ENCODE results near the gene BCLAF3.

BCLAF3 gene

GRCh38 chrX:19964017-19964710 is 26.7 kb downstream of the BCLAF3 start:
- DNase-seq, result no peak

- peak in 1 of 2 experiments; percentile 6 for DNase-seq
These were observed 29.9 kb downstream of the BCLAF3 start for GRCh38 chrX:19960913-19961312.

GRCh38 chrX:19958552-19959486 is 32.0 kb downstream of the BCLAF3 start:
- no peak for DNase-seq

- DNase-seq, result no peak
These were observed 33.9 kb downstream of the BCLAF3 start for GRCh38 chrX:19956923-19957322.

- no peak for DNase-seq
These were observed 34.6 kb downstream of the BCLAF3 start for GRCh38 chrX:19956306-19956705.

- no peak for DNase-seq
These were observed 35.6 kb downstream of the BCLAF3 start for GRCh38 chrX:19955306-19955705.

- DNase-seq, result no peak
These were observed 36.3 kb downstream of the BCLAF3 start for GRCh38 chrX:19954335-19955096.

GRCh38 chrX:19953145-19953544 is 37.7 kb downstream of the BCLAF3 start:
- DNase-seq, result peak in 1 of 2 experiments; percentile 10

GRCh38 chrX:19949340-19949739 is 41.5 kb downstream of the BCLAF3 start:
- no peak for DNase-seq

- DNase-seq, result no peak
These were observed 43.2 kb downstream of the BCLAF3 start for GRCh38 chrX:19947612-19948011.

Data from NCI-H526 (cell line).